Measurements from ENCODE around the gene PITRM1.

Gene PITRM1

GRCh38 chr10:3093996-3094395 lies 78.6 kb downstream of the PITRM1 start:
- H3K27me3 ChIP-seq (ENCODE audit: insufficient read depth, poor library complexity, severe bottlenecking), result no peaks in the 10 kb centered on the region
- no peak for DNase-seq (ENCODE audit: low read depth in 1 of 2, low spot score in 1 of 2)
- H3K27ac ChIP-seq (replicated peaks), result no peak overlapping the region
- TF ChIP-seq REST (IDR thresholded peaks at IDR 0.05; ENCODE audit: insufficient replicate concordance, low read depth) (no peak), POLR2AphosphoS5 (IDR thresholded peaks at IDR 0.05; ENCODE audit: low read depth) (no peak), SPI1 (IDR thresholded peaks at IDR 0.05; ENCODE audit: borderline replicate concordance, low read depth) (no peak), CTCF (IDR thresholded peaks at IDR 0.05; ENCODE audit: insufficient read depth, low read length) (no peak), GABPA (IDR thresholded peaks at IDR 0.05; ENCODE audit: low read depth) (no peak)
- no peak overlapping the region for H3K4me3 ChIP-seq (replicated peaks; ENCODE audit: insufficient read depth, low read length)

- Histone ChIP-seq H3K27me3 (ENCODE audit: insufficient read depth, poor library complexity, severe bottlenecking) (no peaks in the 10 kb centered on the region), H3K27ac (replicated peaks) (no peak overlapping the region), H3K4me3 (replicated peaks; ENCODE audit: insufficient read depth, low read length) (no peak overlapping the region)
- TF ChIP-seq CTCF (IDR thresholded peaks at IDR 0.05; ENCODE audit: insufficient read depth, low read length), result no peak
- no peak for TF ChIP-seq REST (IDR thresholded peaks at IDR 0.05; ENCODE audit: insufficient replicate concordance, low read depth)
- TF ChIP-seq POLR2AphosphoS5 (IDR thresholded peaks at IDR 0.05; ENCODE audit: low read depth), result no peak
- no peak for TF ChIP-seq SPI1 (IDR thresholded peaks at IDR 0.05; ENCODE audit: borderline replicate concordance, low read depth)
- TF ChIP-seq GABPA (IDR thresholded peaks at IDR 0.05; ENCODE audit: low read depth), result no peak
- no peak for DNase-seq (ENCODE audit: low read depth in 1 of 2, low spot score in 1 of 2)
These were observed 80.7 kb downstream of the PITRM1 start for GRCh38 chr10:3091921-3092320.

- no peak for TF ChIP-seq SPI1 (IDR thresholded peaks at IDR 0.05; ENCODE audit: borderline replicate concordance, low read depth)
- TF ChIP-seq REST (IDR thresholded peaks at IDR 0.05; ENCODE audit: insufficient replicate concordance, low read depth), result no peak
- TF ChIP-seq CTCF (IDR thresholded peaks at IDR 0.05; ENCODE audit: insufficient read depth, low read length), result no peak
- no peak for TF ChIP-seq POLR2AphosphoS5 (IDR thresholded peaks at IDR 0.05; ENCODE audit: low read depth)
- TF ChIP-seq GABPA (IDR thresholded peaks at IDR 0.05; ENCODE audit: low read depth), result no peak
- Histone ChIP-seq H3K4me3 (replicated peaks; ENCODE audit: insufficient read depth, low read length) (no peak overlapping the region), H3K27me3 (ENCODE audit: insufficient read depth, poor library complexity, severe bottlenecking) (no peaks in the 10 kb centered on the region), H3K27ac (replicated peaks) (no peak overlapping the region)
- DNase-seq (ENCODE audit: low read depth in 1 of 2, low spot score in 1 of 2), result no peak
These were observed 81.4 kb downstream of the PITRM1 start for GRCh38 chr10:3090914-3091787.
